Endothelial cell of hepatic sinusoid (primary cell): ENCODE data around the gene VEGFA.

ENCODE experiments used
- in situ Hi-C: cut with HindIII; loops from 2 replicates; pipeline ENCODE4 v1.10.0; 2017; ENCODE audit warnings: low sequenced_read_pairs

Gene VEGFA

GRCh38 chr6:43781941-43782704 is 12.1 kb downstream of the VEGFA start:
- in situ Hi-C loops: no loop called here

GRCh38 chr6:43782764-43783513 is 12.9 kb downstream of the VEGFA start:
- in situ Hi-C loops: no loop called here

- in situ Hi-C loops: no loop called here
Measured at GRCh38 chr6:43784049-43784855, 14.2 kb downstream of the VEGFA start.

GRCh38 chr6:43785220-43785752 is 15.3 kb downstream of the VEGFA start:
- in situ Hi-C loops: no loop called here

- in situ Hi-C loops: no loop called here
Measured at GRCh38 chr6:43785904-43786303, 15.9 kb downstream of the VEGFA start.

- in situ Hi-C loops: no loop called here
Measured at GRCh38 chr6:43786664-43787329, 16.8 kb downstream of the VEGFA start.

GRCh38 chr6:43788301-43788700 is 18.3 kb downstream of the VEGFA start:
- in situ Hi-C loops: no loop called here

- in situ Hi-C loops: no loop called here
Measured at GRCh38 chr6:43789447-43789846, 19.4 kb downstream of the VEGFA start.

- in situ Hi-C loops: no loop called here
Measured at GRCh38 chr6:43790031-43790430, 20.0 kb downstream of the VEGFA start.

GRCh38 chr6:43791745-43792422 is 21.9 kb downstream of the VEGFA start:
- in situ Hi-C loops: no loop called here

GRCh38 chr6:43793154-43793874 is 23.3 kb downstream of the VEGFA start:
- in situ Hi-C loops: no loop called here

- in situ Hi-C loops: no loop called here
Measured at GRCh38 chr6:43793875-43794242, 23.8 kb downstream of the VEGFA start.

GRCh38 chr6:43795421-43795820 is 25.4 kb downstream of the VEGFA start:
- in situ Hi-C loops: no loop called here

- in situ Hi-C loops: no loop called here
Measured at GRCh38 chr6:43796168-43796567, 26.2 kb downstream of the VEGFA start.

- in situ Hi-C loops: no loop called here
Measured at GRCh38 chr6:43796903-43797890, 27.2 kb downstream of the VEGFA start.

GRCh38 chr6:43797919-43798318 is 27.9 kb downstream of the VEGFA start:
- in situ Hi-C loops: no loop called here

GRCh38 chr6:43798688-43799444 is 28.9 kb downstream of the VEGFA start:
- in situ Hi-C loops: no loop called here
